H9 (cell line): ENCODE measurements around the gene DDX24. TPM values are rescaled to one million over a fixed set of nuclear protein-coding genes. Genes with fewer than 3 reads are reported as not detected.

Experiments
- DNase-seq: peaks from one replicate; pipeline ENCODE4 v3.0.0-alpha.2; 2017
- H2AFZ ChIP-seq: one replicate; pipeline ENCODE4 v1.6.1; 2013; ENCODE audit warnings: mild to moderate bottlenecking, low read length, control low read depth, moderate library complexity
- H2AK5ac ChIP-seq: 2 replicates; pipeline ENCODE4 v1.6.1; 2013; ENCODE audit warnings: low read length, control low read depth, mixed read lengths; ENCODE audit not compliant: insufficient read length
- H2BK120ac ChIP-seq: one replicate; pipeline ENCODE4 v1.6.1; 2013; ENCODE audit warnings: low read depth, mild to moderate bottlenecking, low read length, control low read depth, inconsistent platforms; ENCODE audit not compliant: poor library complexity, severe bottlenecking
- H2BK12ac ChIP-seq: 2 replicates; pipeline ENCODE4 v1.6.1; 2013; ENCODE audit warnings: low read length, control low read depth, mixed read lengths, low read depth; ENCODE audit not compliant: insufficient read length
- H2BK15ac ChIP-seq: 2 replicates; pipeline ENCODE4 v1.6.1; 2013; ENCODE audit warnings: low read depth, low read length, control low read depth
- H2BK20ac ChIP-seq: one replicate; pipeline ENCODE4 v1.6.1; 2013; ENCODE audit warnings: low read depth, mild to moderate bottlenecking, low read length, control low read depth, inconsistent platforms; ENCODE audit not compliant: poor library complexity, severe bottlenecking
- H2BK5ac ChIP-seq: 2 replicates; pipeline ENCODE4 v1.6.1; 2013; ENCODE audit warnings: low read length, control low read depth, mixed read lengths; ENCODE audit not compliant: insufficient read length
- H3K14ac ChIP-seq: 2 replicates; pipeline ENCODE4 v1.6.1; 2013; ENCODE audit warnings: low read length, control low read depth; ENCODE audit not compliant: insufficient read depth
- H3K18ac ChIP-seq: 2 replicates; pipeline ENCODE4 v1.6.1; 2013; ENCODE audit warnings: low read depth, mild to moderate bottlenecking, mixed read lengths, low read length, control low read depth; ENCODE audit not compliant: insufficient read length
- H3K23ac ChIP-seq: 2 replicates; pipeline ENCODE4 v1.6.1; 2013; ENCODE audit warnings: low read length, control low read depth, mixed read lengths, low read depth; ENCODE audit not compliant: insufficient read length
- H3K23me2 ChIP-seq: 2 replicates; pipeline ENCODE4 v1.6.1; 2013; ENCODE audit warnings: low read depth, mild to moderate bottlenecking, mixed read lengths, low read length, control low read depth; ENCODE audit not compliant: insufficient read length, poor library complexity, severe bottlenecking
- H3K27ac ChIP-seq: 2 replicates; pipeline ENCODE4 v1.5.1; 2013; ENCODE audit warnings: low read length, control low read depth, mixed read lengths, low read depth; ENCODE audit not compliant: insufficient read length
- H3K27me3 ChIP-seq: 2 replicates; pipeline ENCODE4 v1.6.1; 2013; ENCODE audit warnings: low read length, control low read depth, inconsistent platforms; ENCODE audit not compliant: insufficient read depth
- H3K4ac ChIP-seq: 2 replicates; pipeline ENCODE4 v1.6.1; 2013; ENCODE audit warnings: low read depth, mild to moderate bottlenecking, control low read depth, inconsistent platforms, low read length, moderate library complexity
- H3K4me1 ChIP-seq: 2 replicates; pipeline ENCODE4 v1.6.1; 2013; ENCODE audit warnings: low read length, control low read depth, inconsistent platforms; ENCODE audit not compliant: insufficient read depth
- H3K4me2 ChIP-seq: 2 replicates; pipeline ENCODE4 v1.6.1; 2013; ENCODE audit warnings: low read length, control low read depth, mixed read lengths; ENCODE audit not compliant: insufficient read length, insufficient read depth
- H3K56ac ChIP-seq: 2 replicates; pipeline ENCODE4 v1.6.1; 2013; ENCODE audit warnings: low read depth, mild to moderate bottlenecking, mixed read lengths, low read length, control low read depth; ENCODE audit not compliant: insufficient read length
- H3K79me1 ChIP-seq: 2 replicates; pipeline ENCODE4 v1.6.1; 2013; ENCODE audit warnings: low read depth, mild to moderate bottlenecking, moderate library complexity, low read length, control low read depth, inconsistent platforms; ENCODE audit not compliant: insufficient read depth, poor library complexity, severe bottlenecking
- H3K79me2 ChIP-seq: 2 replicates; pipeline ENCODE4 v1.6.1; 2013; ENCODE audit warnings: low read length, control low read depth, inconsistent platforms; ENCODE audit not compliant: insufficient read depth
- H3K9ac ChIP-seq: 2 replicates; pipeline ENCODE4 v1.6.1; 2013; ENCODE audit warnings: low read length, control low read depth, mixed read lengths; ENCODE audit not compliant: insufficient read length; ENCODE audit errors: extremely low read depth
- H3K9me3 ChIP-seq: one replicate; pipeline ENCODE4 v1.6.1; 2013; ENCODE audit warnings: low read depth, low read length, inconsistent platforms; ENCODE audit not compliant: control insufficient read depth
- H3T11ph ChIP-seq: one replicate; pipeline ENCODE4 v1.6.1; 2013; ENCODE audit warnings: mild to moderate bottlenecking, low read length, control low read depth, inconsistent platforms
- H4K20me1 ChIP-seq: one replicate; pipeline ENCODE4 v1.6.1; 2013; ENCODE audit not compliant: control insufficient read depth, insufficient read length, insufficient read depth
- H4K5ac ChIP-seq: 2 replicates; pipeline ENCODE4 v1.6.1; 2013; ENCODE audit warnings: low read depth, mild to moderate bottlenecking, mixed read lengths, low read length, control low read depth; ENCODE audit not compliant: insufficient read length
- H4K8ac ChIP-seq: replicated peaks from 2 replicates; pipeline ENCODE4 v1.6.1; 2013; ENCODE audit warnings: low read length, control low read depth, mixed read lengths, low read depth; ENCODE audit not compliant: insufficient read length
- H4K91ac ChIP-seq: 2 replicates; pipeline ENCODE4 v1.6.1; 2013; ENCODE audit warnings: low read depth, mild to moderate bottlenecking, moderate library complexity, mixed read lengths, low read length, control low read depth; ENCODE audit not compliant: insufficient read length
- H3K27ac Mint-ChIP-seq, 3 experiments: 2 replicates in 2 of 3; 3 replicates in 1 of 3; pipeline ENCODE4 v1.8.0; 2020 to 2021; ENCODE audit warnings: mixed read lengths in 3 of 3, mild to moderate bottlenecking in 1 of 3, moderate library complexity in 1 of 3
- H3K27me3 Mint-ChIP-seq: 2 replicates; pipeline ENCODE4 v1.8.0; 2021; ENCODE audit warnings: low read depth, mild to moderate bottlenecking, moderate library complexity, mixed read lengths
- H3K36me3 Mint-ChIP-seq, 3 experiments: 2 replicates in 2 of 3; 3 replicates in 1 of 3; pipeline ENCODE4 v1.8.0; 2020 to 2021; ENCODE audit warnings: low read depth in 3 of 3, mixed read lengths in 3 of 3; ENCODE audit not compliant: insufficient read depth in 1 of 3
- H3K4me1 Mint-ChIP-seq, 2 experiments: 2 replicates each; pipeline ENCODE4 v1.8.0; 2020; ENCODE audit warnings: mixed read lengths in 2 of 2
- H3K4me3 Mint-ChIP-seq, 2 experiments: 2 replicates in 1 of 2; 3 replicates in 1 of 2; pipeline ENCODE4 v1.8.0; 2020 to 2021; ENCODE audit warnings: mild to moderate bottlenecking in 2 of 2, mixed read lengths in 2 of 2, moderate library complexity in 1 of 2
- H3K9me3 Mint-ChIP-seq, 2 experiments: 2 replicates in 1 of 2; 3 replicates in 1 of 2; pipeline ENCODE4 v1.8.0; 2020; ENCODE audit warnings: mild to moderate bottlenecking in 2 of 2, mixed read lengths in 2 of 2, moderate library complexity in 1 of 2
- CTCF ChIP-seq: fragments of 200-600 bp; sonication (generic); conservative IDR thresholded peaks from 3 replicates; pipeline ENCODE4 v1.8.0; 2021; ENCODE audit warnings: antibody characterized with exemption, mild to moderate bottlenecking
- WGBS: extraction: QIAGEN DNeasy Blood & Tissue Kit; methylation state at CpG from one replicate; pipeline ENCODE4 v1.1.7; 2013; ENCODE audit warnings: missing lambda C conversion rate, low lambda C conversion rate, mixed read lengths; ENCODE audit not compliant: insufficient read length; ENCODE audit errors: extremely low coverage; 5-methylcytosine and 5-hydroxymethylcytosine counted together
- total RNA-seq: library from RNA; stranded (reverse); gene quantifications from 2 replicates; pipeline ENCODE4 v1.2.1, GENCODE V29; 2021

Gene DDX24
- total RNA-seq, 1 experiment from 2014 or later: 172 TPM

- no peak overlapping the region for H3K27ac Mint-ChIP-seq
- WGBS: no CpG with 5 or more reads among the region's 2 CpGs
- no peak overlapping the region for H3K23ac ChIP-seq
Measured at GRCh38 chr14:94075008-94075407, 6.0 kb downstream of the DDX24 start.

More at GRCh38 chr14:94075008-94075407, 6.0 kb downstream of the DDX24 start:
- H3K14ac ChIP-seq: no peak overlapping the region
- no peak overlapping the region for H2BK12ac ChIP-seq
- no peak overlapping the region for H3K56ac ChIP-seq
- H3K4ac ChIP-seq: no peak overlapping the region
- H3K4me1 Mint-ChIP-seq: peaks cover 20% of the 10 kb centered on the region in 2 experiments
- no peak overlapping the region for H4K5ac ChIP-seq
- H3K27me3 Mint-ChIP-seq: no peaks in the 10 kb centered on the region
- no peak for DNase-seq
- no peak overlapping the region for H3T11ph ChIP-seq
- H3K36me3 Mint-ChIP-seq: peaks cover 65 to 68% (median 67%) of the 10 kb centered on the region in 3 experiments
- H2AK5ac ChIP-seq: no peak overlapping the region
- no peak overlapping the region for H2BK120ac ChIP-seq
- no peaks in the 10 kb centered on the region; the same call in 1 of the 2 replicates for H3K4me1 ChIP-seq
- H4K91ac ChIP-seq: no peak overlapping the region
- H3K9ac ChIP-seq: no peak overlapping the region
- no peak overlapping the region for H3K4me3 Mint-ChIP-seq
- peaks cover under 1% of the 10 kb centered on the region for H3K23me2 ChIP-seq
- H2AFZ ChIP-seq: no peak overlapping the region
- peaks cover 35 to 36% of the 10 kb centered on the region in 2 experiments for H3K9me3 Mint-ChIP-seq
- H3K18ac ChIP-seq: no peak overlapping the region
- H3K4me2 ChIP-seq: no peak overlapping the region
- H3K27ac ChIP-seq: no peak overlapping the region
- H3K27me3 ChIP-seq: no peaks in the 10 kb centered on the region
- no peak overlapping the region for H4K8ac ChIP-seq
- no peak for TF ChIP-seq CTCF
- H2BK15ac ChIP-seq: no peak overlapping the region
- no peak overlapping the region for H2BK20ac ChIP-seq
- peaks cover 39% of the 10 kb centered on the region for H3K79me2 ChIP-seq
- no peak overlapping the region for H2BK5ac ChIP-seq
- peaks cover 4% of the 10 kb centered on the region for H3K79me1 ChIP-seq
- H4K20me1 ChIP-seq: peaks cover 4% of the 10 kb centered on the region
- no peaks in the 10 kb centered on the region for H3K9me3 ChIP-seq
